Activated naive CD8-positive, alpha-beta T cell treated with anti-CD3 and anti-CD28 coated beads, Interleukin-2, amount 10 ng/mL, durations not matched to agents 7 days and 5 days (primary cell): ENCODE data around the gene TMEM171. TPM values are rescaled to one million over a fixed set of nuclear protein-coding genes. Genes with fewer than 3 reads are reported as not detected.

Experiments
- ATAC-seq: fragments of 150-1000 bp; cut with Tn5 transposase; one replicate; pipeline ENCODE4 v1.10.0; 2021; ENCODE audit warnings: low read depth, moderate library complexity
- POLR2A ChIA-PET: fragments of 350-600 bp; sonication (Branson Sonifier 250); formaldehyde crosslinking; loops from one replicate; lab custom pipeline; 2021; ENCODE audit warnings: antibody characterized with exemption; lab: Charles Lee
- DNase-seq: peaks from one replicate; pipeline ENCODE4 v3.0.0; 2021
- H3K27ac Mint-ChIP-seq: one replicate; pipeline ENCODE4 v1.8.0; 2022; ENCODE audit warnings: mild to moderate bottlenecking, mixed read lengths
- H3K27me3 Mint-ChIP-seq: one replicate; pipeline ENCODE4 v1.8.0; 2022; ENCODE audit warnings: mild to moderate bottlenecking, moderate library complexity, mixed read lengths
- H3K36me3 Mint-ChIP-seq: one replicate; pipeline ENCODE4 v1.8.0; 2021; ENCODE audit warnings: mild to moderate bottlenecking, mixed read lengths
- H3K4me1 Mint-ChIP-seq: one replicate; pipeline ENCODE4 v1.8.0; 2021; ENCODE audit warnings: mixed read lengths
- H3K4me3 Mint-ChIP-seq: one replicate; pipeline ENCODE4 v1.8.0; 2022; ENCODE audit warnings: mild to moderate bottlenecking, moderate library complexity, mixed read lengths
- H3K9me3 Mint-ChIP-seq: one replicate; pipeline ENCODE4 v1.8.0; 2021; ENCODE audit warnings: mixed read lengths
- total RNA-seq, 2 experiments: library from RNA; stranded (reverse); gene quantifications; one replicate each; pipeline ENCODE4 v1.2.3, GENCODE V29; 2021

The TMEM171 gene
- total RNA-seq, 2 experiments from 2014 or later: 0.25 to 0.31 TPM

- Mint-ChIP-seq H3K9me3 (no peaks in the 10 kb centered on the region), H3K4me1 (no peaks in the 10 kb centered on the region)
Measured at GRCh38 chr5:73129143-73129542, 8.8 kb downstream of the TMEM171 start.

GRCh38 chr5:73130811-73131210 lies 10.4 kb downstream of the TMEM171 start:
- no peak overlapping the region for H3K4me3 Mint-ChIP-seq
- H3K27ac Mint-ChIP-seq: no peak overlapping the region
- H3K36me3 Mint-ChIP-seq: no peaks in the 10 kb centered on the region
- POLR2A ChIA-PET: no interaction called here
- DNase-seq (no peak), ATAC-seq (no peak)
- peaks cover 2% of the 10 kb centered on the region for H3K4me1 Mint-ChIP-seq
- no peaks in the 10 kb centered on the region for H3K9me3 Mint-ChIP-seq
- H3K27me3 Mint-ChIP-seq: peaks cover 46% of the 10 kb centered on the region

More at GRCh38 chr5:73129143-73129542, 8.8 kb downstream of the TMEM171 start:
- Mint-ChIP-seq H3K27ac (no peak overlapping the region), H3K27me3 (peaks cover 42% of the 10 kb centered on the region), H3K36me3 (no peaks in the 10 kb centered on the region), H3K4me3 (no peak overlapping the region)
- POLR2A ChIA-PET: no interaction called here
- no peak for DNase-seq
- ATAC-seq: no peak

- Mint-ChIP-seq H3K9me3 (no peaks in the 10 kb centered on the region), H3K4me3 (no peak overlapping the region), H3K27ac (no peak overlapping the region), H3K36me3 (no peaks in the 10 kb centered on the region), H3K4me1 (peaks cover 2% of the 10 kb centered on the region), H3K27me3 (peaks cover 40% of the 10 kb centered on the region)
- POLR2A ChIA-PET: no interaction called here
- DNase-seq (no peak), ATAC-seq (no peak)
Measured at GRCh38 chr5:73131711-73132425, 11.5 kb downstream of the TMEM171 start.

- ATAC-seq: no peak
Measured at GRCh38 chr5:73132759-73133158, 12.4 kb downstream of the TMEM171 start.

GRCh38 chr5:73135021-73135420 lies 14.6 kb downstream of the TMEM171 start:
- no peaks in the 10 kb centered on the region for H3K9me3 Mint-ChIP-seq
- ATAC-seq (no peak), DNase-seq (no peak)
- H3K27me3 Mint-ChIP-seq: peaks cover 35% of the 10 kb centered on the region
- H3K4me3 Mint-ChIP-seq: no peak overlapping the region
- peaks cover 2% of the 10 kb centered on the region for H3K4me1 Mint-ChIP-seq
- H3K27ac Mint-ChIP-seq: no peak overlapping the region
- H3K36me3 Mint-ChIP-seq: no peaks in the 10 kb centered on the region
- POLR2A ChIA-PET: no interaction called here

More at GRCh38 chr5:73132759-73133158, 12.4 kb downstream of the TMEM171 start:
- no peak overlapping the region for H3K4me3 Mint-ChIP-seq
- H3K27ac Mint-ChIP-seq: no peak overlapping the region
- peaks cover 39% of the 10 kb centered on the region for H3K27me3 Mint-ChIP-seq
- no peaks in the 10 kb centered on the region for H3K36me3 Mint-ChIP-seq
- H3K4me1 Mint-ChIP-seq: peaks cover 2% of the 10 kb centered on the region
- DNase-seq: no peak
- POLR2A ChIA-PET: no interaction called here
- no peaks in the 10 kb centered on the region for H3K9me3 Mint-ChIP-seq

GRCh38 chr5:73135429-73136054 lies 15.2 kb downstream of the TMEM171 start:
- DNase-seq: no peak
- ATAC-seq: no peak
- no peaks in the 10 kb centered on the region for H3K9me3 Mint-ChIP-seq
- H3K36me3 Mint-ChIP-seq: no peaks in the 10 kb centered on the region
- peaks cover 2% of the 10 kb centered on the region for H3K4me1 Mint-ChIP-seq
- no peak overlapping the region for H3K4me3 Mint-ChIP-seq
- H3K27me3 Mint-ChIP-seq: peaks cover 34% of the 10 kb centered on the region
- no peak overlapping the region for H3K27ac Mint-ChIP-seq
- POLR2A ChIA-PET: no interaction called here

GRCh38 chr5:73136055-73136562 lies 15.7 kb downstream of the TMEM171 start:
- H3K9me3 Mint-ChIP-seq: no peaks in the 10 kb centered on the region
- POLR2A ChIA-PET: no interaction called here
- peaks cover 31% of the 10 kb centered on the region for H3K27me3 Mint-ChIP-seq
- H3K36me3 Mint-ChIP-seq: no peaks in the 10 kb centered on the region
- H3K27ac Mint-ChIP-seq: no peak overlapping the region
- ATAC-seq (no peak), DNase-seq (no peak)
- H3K4me3 Mint-ChIP-seq: no peak overlapping the region
- peaks cover 2% of the 10 kb centered on the region for H3K4me1 Mint-ChIP-seq

- no peaks in the 10 kb centered on the region for H3K9me3 Mint-ChIP-seq
Measured at GRCh38 chr5:73137563-73138530, 17.5 kb downstream of the TMEM171 start.

GRCh38 chr5:73139485-73139884 lies 19.1 kb downstream of the TMEM171 start:
- POLR2A ChIA-PET: no interaction called here
- Mint-ChIP-seq H3K9me3 (no peaks in the 10 kb centered on the region), H3K36me3 (no peaks in the 10 kb centered on the region), H3K27me3 (peaks cover 38% of the 10 kb centered on the region), H3K27ac (no peak overlapping the region), H3K4me3 (no peak overlapping the region), H3K4me1 (peaks cover 2% of the 10 kb centered on the region)
- DNase-seq: no peak
- ATAC-seq: no peak

More at GRCh38 chr5:73137563-73138530, 17.5 kb downstream of the TMEM171 start:
- H3K27ac Mint-ChIP-seq: no peak overlapping the region
- H3K27me3 Mint-ChIP-seq: peaks cover 27% of the 10 kb centered on the region
- DNase-seq (no peak), ATAC-seq (no peak)
- H3K36me3 Mint-ChIP-seq: no peaks in the 10 kb centered on the region
- POLR2A ChIA-PET: no interaction called here
- no peak overlapping the region for H3K4me3 Mint-ChIP-seq
- H3K4me1 Mint-ChIP-seq: peaks cover 2% of the 10 kb centered on the region

GRCh38 chr5:73140801-73141200 lies 20.4 kb downstream of the TMEM171 start:
- DNase-seq (no peak), ATAC-seq (no peak)
- POLR2A ChIA-PET: no interaction called here
- no peak overlapping the region for H3K4me3 Mint-ChIP-seq
- H3K27ac Mint-ChIP-seq: no peak overlapping the region
- no peaks in the 10 kb centered on the region for H3K4me1 Mint-ChIP-seq
- H3K36me3 Mint-ChIP-seq: no peaks in the 10 kb centered on the region
- no peaks in the 10 kb centered on the region for H3K9me3 Mint-ChIP-seq
- H3K27me3 Mint-ChIP-seq: peaks cover 37% of the 10 kb centered on the region

GRCh38 chr5:73142035-73142434 lies 21.7 kb downstream of the TMEM171 start:
- no peak overlapping the region for H3K27ac Mint-ChIP-seq
- peaks cover 47% of the 10 kb centered on the region for H3K27me3 Mint-ChIP-seq
- H3K36me3 Mint-ChIP-seq: no peaks in the 10 kb centered on the region
- H3K4me1 Mint-ChIP-seq: no peaks in the 10 kb centered on the region
- DNase-seq: no peak
- H3K4me3 Mint-ChIP-seq: no peak overlapping the region
- ATAC-seq: no peak
- POLR2A ChIA-PET: no interaction called here
- no peaks in the 10 kb centered on the region for H3K9me3 Mint-ChIP-seq

GRCh38 chr5:73143716-73144115 lies 23.3 kb downstream of the TMEM171 start:
- H3K4me3 Mint-ChIP-seq: no peak overlapping the region
- no peak overlapping the region for H3K27ac Mint-ChIP-seq
- H3K4me1 Mint-ChIP-seq: no peaks in the 10 kb centered on the region
- POLR2A ChIA-PET: no interaction called here
- no peaks in the 10 kb centered on the region for H3K9me3 Mint-ChIP-seq
- ATAC-seq (no peak), DNase-seq (no peak)
- no peaks in the 10 kb centered on the region for H3K36me3 Mint-ChIP-seq
- peaks cover 56% of the 10 kb centered on the region for H3K27me3 Mint-ChIP-seq

GRCh38 chr5:73149540-73149939 lies 29.2 kb downstream of the TMEM171 start:
- POLR2A ChIA-PET: no interaction called here
- peaks cover 2% of the 10 kb centered on the region for H3K4me1 Mint-ChIP-seq
- peaks cover 68% of the 10 kb centered on the region for H3K27me3 Mint-ChIP-seq
- no peak overlapping the region for H3K27ac Mint-ChIP-seq
- DNase-seq (no peak), ATAC-seq (no peak)
- no peaks in the 10 kb centered on the region for H3K36me3 Mint-ChIP-seq
- no peaks in the 10 kb centered on the region for H3K9me3 Mint-ChIP-seq
- no peak overlapping the region for H3K4me3 Mint-ChIP-seq
